Stimulated activated CD4-positive, alpha-beta T cell treated with anti-CD3 and anti-CD28 coated beads, Interleukin-1b, Interleukin-23, amount 100 ng/mL, for 24 hours (primary cell): Measurements from ENCODE around the gene BAZ2B.

Experiments
- DNase-seq, 4 experiments: peaks; one replicate each; pipeline ENCODE4 v3.0.0-alpha.2; 2020; ENCODE audit warnings: low read depth in 4 of 4, low spot score in 1 of 4

The BAZ2B gene

DNA sequence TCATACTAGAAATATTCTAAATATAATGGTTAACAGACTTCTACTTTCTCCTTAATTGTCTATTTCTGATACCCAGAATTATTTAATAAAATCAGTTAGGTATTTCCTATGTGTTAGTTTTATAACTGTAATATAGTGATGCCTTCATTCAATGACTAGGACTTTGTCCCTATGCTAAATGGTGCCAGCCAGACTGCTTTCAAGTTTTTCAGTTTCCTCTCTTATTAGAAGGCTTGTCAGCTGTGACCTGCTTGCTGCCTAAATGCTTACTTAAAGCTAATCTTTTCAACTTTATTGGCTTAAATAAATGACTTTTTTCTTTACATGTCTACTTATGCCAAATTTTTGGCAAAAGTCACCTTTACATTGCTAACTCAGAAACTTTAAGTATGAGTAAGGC is 30.7 kb downstream of the BAZ2B start:
- DNase-seq = no peak

DNA sequence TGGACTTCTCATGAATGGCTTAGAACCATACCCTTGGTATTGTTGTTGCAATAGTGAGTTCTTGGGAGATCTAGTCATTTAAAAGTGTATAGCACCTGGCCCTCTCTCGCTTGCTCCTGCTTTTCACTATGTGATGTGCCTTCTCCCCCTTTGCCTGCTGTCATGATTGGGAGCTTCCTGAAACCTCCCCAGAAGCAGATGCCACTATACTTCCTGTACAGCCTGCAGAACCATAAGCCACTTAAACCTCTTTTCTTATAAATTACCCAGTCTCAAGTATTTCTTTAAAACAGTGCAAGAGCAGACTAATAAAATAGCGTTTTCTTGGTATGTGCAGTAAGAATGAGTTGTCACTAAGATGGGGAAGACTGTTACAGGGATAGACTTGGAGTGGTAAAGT is 31.6 kb downstream of the BAZ2B start:
- DNase-seq = no peak

DNA sequence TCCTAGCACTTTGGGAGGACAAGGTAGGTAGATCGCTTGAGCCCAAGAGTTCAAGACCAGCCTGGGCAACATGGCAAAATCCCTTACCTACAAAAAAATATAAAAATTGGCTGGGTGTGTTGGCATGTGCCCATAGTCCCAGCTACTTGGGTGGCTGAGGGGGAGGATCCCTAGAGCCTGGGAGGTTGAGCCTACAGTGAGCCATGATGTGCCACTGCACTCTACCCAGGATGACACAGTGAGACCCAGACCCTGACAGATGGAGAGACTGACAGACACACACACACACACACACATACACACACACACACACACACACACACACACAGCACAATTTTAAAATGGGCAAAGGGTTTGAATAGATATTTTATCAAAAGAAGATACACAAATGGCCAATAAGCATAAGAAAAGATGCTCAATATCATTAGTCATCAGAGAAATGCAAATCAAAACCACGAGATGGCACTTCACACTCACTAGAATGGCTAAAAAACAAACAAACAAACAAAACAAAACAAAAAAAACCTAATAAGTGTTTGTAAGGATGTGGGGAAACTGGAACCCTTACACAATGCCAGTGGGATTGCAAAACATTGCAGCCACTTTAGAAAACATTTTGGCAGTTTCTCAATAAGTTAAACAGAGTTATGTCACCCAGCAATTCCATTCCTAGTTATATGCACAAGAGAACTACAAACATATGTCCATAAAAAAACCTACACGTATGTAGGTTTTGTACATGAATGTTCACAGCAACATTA is 42.3 kb downstream of the BAZ2B start:
- no peak for DNase-seq

DNA sequence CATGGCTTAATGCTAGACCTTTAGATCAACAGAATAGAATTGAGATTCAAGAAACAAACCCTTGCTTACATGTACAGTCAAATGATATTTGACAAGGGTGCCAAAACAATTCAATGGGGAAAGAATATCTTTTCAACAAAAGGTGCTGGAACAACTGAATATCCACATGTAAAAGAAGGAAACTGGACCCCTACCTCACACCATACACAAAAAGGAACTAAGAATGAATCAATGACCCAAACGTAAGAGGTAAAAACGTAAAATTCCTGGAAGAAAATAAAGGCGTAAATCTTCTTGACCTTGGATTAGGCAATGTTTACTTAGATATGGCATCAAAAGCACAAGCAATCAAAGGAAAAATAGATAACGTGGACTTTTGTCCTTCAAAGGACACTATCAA is 43.1 kb downstream of the BAZ2B start:
- no peak for DNase-seq

DNA sequence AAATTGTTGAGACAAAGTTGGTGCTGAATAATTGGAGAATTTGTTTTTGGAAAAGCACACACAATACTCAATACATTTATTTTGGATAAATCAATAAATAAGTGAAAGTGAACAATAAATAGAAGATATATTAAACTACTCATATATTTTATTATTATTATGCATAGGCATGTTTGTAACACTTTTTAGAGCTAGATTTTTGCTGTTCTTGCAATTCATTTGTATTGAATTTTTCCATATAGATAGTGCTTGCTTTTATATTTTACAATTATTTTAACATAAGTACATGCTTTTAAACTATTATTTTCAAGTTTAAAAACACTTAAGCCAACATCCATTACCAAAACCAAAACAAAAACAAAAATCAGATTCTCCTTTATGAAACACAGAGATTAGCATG is 43.9 kb downstream of the BAZ2B start:
- no peak for DNase-seq

DNA sequence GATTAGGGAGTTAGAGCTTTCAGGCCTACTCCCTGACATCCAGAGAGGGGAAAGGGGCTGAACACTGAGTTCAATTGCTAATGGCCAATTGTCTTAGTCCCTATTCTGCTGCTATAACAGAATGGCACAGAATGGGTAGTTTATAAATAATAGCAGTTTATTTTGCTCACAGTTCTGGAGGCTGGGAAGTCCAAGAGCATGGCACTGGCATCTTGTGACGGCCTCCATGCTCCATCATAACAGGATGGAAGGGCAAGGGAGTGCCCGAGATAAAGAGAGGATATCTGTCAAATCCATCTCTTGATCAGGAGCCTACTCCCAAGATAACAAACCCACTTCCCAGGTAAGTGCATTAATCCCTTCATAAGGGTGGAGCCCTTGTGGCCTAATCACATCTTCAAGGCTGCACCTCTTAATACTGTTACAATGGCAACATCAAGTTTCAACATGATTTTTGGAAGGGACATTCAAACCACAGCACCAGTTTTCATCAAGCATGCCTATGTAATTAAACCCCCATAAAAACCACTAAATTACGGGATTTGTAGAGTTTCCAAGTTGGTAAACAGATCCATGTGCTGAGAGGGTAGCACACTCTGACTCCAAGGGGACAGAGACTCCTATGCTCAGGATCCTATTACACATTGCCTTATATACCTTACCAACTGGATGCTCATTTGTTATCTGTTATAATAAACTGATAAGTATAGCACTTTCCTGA is 44.6 kb downstream of the BAZ2B start:
- no peak for DNase-seq

DNA sequence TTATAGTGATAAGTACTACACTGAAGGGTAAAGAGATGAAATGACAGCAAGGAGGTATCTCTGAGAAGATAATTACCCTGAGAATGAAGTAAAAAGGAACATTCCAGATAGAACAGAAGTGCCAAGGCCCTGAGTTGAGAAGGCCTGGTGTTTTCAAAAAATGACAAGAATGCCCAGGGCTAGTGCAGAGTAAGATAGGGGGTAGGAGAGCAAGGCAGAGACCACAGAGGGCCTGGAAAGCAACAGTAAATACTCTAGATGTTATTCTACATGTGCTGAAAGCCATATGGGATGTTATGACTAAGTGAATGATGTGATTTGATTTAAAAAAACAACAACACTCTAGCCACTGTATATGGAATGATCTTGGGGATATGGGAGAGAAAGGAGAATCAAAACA is 52.3 kb downstream of the BAZ2B start:
- no peak for DNase-seq

DNA sequence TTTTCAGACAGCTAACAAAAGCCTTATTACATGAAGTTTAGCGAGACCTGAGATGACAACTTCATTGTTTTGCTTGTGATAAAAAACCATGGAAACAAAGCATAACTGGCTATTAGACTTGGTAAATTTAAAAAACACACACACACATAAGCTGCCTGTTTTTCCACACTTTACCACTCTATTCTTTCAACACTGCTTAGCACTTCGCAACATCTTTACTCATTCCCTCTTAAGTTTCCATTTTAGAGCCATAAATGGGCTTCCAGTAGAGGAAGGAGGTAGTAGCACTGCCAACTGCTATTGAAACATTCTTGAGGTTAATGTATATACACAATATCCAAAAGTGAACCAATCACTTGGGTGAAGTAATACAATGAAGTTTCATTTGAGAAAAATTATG is 54.1 kb downstream of the BAZ2B start:
- DNase-seq = no peak

DNA sequence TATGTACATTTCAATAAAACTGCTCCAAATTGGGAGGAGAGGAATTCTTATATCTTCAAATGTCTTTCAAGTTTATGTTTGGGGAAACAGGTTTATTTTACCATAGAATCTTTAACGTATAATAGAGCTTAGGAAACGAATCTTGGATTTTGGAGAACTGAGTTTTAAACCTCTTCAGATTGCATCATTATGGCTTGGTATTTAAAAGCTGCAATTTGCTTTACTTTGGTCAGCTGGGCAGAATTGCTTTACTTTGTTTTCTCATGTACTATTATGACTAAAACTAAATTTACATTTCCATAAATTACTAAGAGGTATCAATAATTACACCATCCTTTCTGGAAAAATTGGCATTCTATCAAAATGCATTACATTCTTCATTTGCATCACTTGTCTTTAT is 54.6 kb downstream of the BAZ2B start:
- DNase-seq = no peak

DNA sequence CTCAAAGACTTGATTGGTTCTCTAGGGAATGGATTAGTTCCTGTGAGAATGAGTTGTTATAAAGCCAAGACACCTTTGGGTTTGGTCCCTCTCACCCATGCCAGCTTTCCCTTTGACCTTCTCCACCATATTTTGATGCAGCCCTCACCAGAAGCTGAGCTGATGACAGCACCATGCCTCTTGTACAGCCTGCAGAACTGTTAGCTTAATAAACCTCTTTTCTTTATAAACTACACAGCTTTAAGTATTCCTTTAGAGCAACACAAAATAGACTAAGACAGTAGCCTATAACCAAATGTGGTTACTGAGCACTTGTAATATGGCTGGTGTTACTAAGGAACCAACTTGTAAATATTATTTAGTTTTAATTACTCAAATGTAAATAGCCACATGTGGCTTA is 55.1 kb downstream of the BAZ2B start:
- no peak for DNase-seq

DNA sequence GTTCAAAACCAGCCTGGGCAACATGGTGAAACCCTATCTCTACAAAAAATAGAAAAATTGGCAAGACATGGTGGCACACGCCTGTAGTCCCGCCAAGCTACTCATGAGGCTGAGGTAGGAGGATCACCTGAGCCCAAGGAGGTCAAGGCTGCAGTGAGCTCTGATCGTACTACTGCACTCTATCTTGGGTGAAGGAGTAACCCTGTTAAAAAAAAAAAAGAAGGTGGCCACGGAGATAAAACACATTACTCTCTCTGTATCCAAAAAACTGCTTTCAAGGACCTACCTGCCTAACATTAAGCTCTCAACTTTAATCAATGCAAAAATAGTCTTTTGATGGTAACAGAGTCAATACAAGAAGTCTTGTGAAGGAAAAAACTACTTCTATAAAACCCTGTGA is 57.3 kb downstream of the BAZ2B start:
- DNase-seq = no peak

DNA sequence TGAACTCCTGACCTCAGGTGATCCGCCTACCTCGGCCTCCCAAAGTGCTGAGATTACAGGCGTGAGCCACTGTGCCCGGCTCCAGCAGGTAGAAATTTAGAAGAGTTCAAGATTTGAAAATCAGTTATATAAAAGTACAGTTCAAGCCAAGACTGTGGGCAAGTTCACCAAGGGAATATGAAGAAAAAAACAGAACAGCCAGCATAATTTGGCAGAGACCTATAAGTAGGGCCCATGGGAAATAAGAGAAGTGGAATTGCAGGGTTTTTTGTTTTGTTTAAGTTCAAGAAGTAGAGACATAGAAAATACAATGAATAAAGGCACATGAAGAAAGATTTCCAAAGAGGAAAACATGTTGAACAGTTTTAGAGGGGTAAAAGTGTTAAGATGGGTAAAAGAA is 57.9 kb downstream of the BAZ2B start:
- DNase-seq = no peak

DNA sequence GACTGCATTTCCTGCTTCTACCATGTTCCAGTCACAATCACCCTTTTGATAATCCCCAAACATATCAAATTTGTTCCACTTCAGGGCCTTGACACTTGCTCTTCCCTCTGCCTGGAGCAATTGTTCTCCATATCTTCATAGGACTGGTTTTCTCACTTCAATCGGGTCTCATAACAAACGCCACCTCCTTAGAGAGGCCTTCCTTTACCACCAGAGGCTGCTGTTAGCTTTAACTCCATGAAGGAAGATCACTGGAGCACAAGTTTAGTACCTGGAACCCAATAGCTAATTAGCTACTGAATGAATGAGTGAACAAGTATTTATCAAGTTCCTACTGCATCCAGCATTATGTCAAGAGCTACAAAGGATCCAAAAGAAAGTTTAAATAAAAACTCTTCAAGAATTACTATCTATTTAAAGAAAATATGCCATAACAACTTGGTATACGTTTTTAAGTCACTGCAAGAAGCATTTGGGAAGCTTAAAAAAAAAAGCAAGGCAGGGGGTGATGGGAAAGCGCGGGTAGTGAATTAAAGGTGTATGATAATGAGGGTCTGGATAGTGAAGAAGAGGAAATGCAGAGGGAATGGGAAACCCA is 58.8 kb downstream of the BAZ2B start:
- no peak for DNase-seq

DNA sequence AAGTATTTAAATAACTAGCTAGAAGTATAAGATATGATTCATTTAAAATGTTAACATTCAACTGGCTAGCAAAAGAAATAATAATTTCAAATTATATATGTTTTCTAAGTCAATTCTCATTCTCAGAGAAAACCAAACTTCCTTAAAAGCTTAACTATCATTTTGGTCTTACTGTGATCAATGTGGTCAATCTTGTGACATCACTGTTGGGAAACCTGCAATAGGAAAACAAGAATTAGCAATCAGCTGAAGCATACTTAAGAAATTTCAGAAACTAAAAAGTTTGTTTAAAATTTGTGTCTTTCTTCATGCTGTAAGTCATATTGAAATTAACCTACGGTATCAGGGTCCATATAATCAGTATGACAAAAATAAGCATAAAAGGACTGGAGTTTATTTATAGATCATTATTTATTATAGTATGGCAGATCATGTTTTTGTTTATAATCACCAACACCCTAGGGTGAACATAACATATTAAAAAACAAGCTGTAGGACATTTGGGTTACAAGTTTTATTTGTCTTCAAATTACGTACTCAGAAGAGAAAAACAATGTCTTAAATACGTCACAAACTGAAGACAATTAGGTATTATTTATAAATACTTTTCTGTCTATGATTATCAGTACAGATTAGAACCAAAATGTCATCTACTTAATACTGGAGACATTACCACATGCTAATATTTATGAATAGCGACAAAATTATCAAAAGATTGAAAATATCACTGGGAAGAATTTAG is 60.5 kb downstream of the BAZ2B start:
- DNase-seq = no peak

DNA sequence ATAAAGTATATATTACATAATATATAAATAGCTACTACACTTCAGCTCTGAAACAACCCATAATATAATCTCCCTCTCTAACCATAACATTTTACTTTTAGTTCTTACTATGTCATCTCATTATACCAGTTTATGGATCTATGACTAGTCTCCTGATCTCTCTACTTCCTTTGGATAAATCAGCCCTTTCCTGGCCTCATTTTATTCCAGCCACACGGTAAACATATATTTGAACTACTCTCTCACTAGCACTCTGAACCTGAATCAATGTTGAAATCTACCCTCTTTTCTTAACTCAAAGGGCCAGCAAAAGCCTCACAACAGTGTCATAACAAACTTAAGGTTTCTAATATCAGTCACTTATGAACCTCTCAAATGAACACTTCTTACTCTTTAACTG is 62.6 kb downstream of the BAZ2B start:
- no peak for DNase-seq

DNA sequence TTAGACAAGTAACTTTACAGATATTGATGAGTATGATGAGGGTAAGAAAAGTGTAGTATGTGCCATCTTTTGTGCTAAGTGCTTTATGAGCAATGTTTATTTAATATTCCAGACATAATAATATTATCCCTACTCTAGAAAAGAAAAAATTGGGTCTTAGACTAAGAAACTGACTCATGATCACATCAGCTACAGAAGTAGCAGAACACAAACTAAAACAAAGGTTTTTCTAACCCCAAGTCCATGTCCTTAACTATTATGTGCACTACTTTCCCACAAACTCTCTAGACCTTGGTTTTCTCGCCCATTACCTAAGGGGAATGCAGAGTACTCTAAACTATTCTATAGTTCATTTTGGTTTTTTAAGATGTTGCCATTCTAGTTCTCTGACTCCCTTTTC is 64.5 kb downstream of the BAZ2B start:
- DNase-seq = no peak

DNA sequence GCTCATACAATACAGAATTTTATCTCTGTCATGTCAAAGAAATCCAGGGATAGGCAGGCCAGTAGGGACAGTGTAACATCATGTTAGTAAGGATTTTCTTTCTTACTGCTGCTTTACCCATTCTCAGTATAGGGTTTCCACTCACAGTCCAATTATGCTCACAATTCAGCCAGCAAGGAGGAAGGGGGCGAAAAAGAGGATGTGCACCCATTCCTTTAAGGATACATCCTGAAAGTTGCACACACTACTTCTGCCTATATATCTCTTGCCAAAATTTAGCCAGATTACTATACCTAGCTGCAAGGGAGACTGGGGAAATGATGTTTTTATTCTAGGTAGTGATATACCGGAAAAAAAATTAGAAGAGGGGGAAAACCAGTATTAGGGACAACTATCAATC is 66.1 kb downstream of the BAZ2B start:
- DNase-seq = no peak

DNA sequence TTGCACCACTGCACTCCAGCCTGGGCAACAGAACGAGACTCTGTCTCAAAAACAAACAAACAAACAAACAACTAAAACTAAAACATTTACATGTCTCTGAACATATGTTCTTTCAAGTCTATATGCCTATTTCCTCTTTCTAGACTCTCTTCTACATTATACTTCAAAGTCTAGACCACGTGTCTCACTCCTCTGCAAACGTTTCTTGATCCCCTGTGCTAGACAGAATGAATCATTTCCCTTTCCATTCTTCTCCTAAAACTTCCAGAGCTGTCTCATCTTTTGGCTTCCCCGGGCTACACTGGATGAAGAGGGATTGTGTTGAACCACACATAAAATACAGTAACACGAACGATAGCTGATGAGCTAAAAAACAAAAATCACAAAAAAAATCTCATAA is 67.1 kb downstream of the BAZ2B start:
- DNase-seq = no peak

DNA sequence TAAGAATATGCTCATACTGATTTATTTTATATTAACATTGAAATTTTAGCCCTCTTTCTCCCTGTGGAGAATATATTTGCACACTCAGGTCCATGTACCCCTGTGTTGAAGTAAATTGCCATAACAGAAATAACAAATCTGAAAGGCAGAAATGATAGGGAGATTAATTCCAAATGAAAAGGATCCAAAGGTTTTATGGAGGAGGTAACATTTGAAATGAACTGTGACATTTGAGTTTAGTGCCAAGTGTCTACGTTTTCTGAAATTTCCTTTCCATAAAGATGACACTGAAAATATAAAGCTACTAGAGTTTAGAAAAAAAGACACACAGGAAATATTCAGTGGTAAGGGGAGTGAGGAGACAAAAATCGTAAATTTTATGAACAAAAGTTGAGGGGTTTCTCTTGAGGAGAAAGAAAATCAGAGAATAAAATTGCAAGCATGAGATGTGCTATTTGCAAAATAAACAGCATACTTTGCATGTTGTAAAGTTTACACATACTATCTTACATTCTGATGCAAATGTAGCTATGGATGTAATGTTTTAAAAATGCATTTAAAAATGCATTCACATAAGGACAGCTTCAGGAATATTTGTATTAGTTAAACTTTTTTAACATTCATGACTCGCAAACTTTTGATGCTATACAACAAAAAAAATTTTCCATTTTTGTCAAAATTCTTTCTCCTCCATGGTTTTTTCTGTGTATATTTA is 69.5 kb downstream of the BAZ2B start:
- DNase-seq = no peak

DNA sequence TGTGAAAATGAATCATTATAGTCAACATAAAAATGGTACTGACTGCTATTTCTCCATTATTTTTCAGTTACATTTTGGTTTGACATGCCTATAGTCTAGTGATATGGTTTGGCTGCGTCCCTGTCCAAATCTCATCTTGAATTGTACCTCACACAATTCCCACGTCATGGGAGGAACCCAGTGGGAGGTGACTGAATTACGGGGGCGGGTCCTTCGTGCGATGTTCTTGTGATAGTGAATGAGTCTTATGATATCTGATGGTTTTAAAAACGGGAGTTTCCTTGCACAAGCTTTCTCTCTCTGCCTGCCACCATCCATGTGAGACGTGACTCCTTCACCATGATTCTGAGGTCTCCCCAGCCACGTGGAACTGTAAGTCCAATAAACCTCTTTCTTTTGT is 70.3 kb downstream of the BAZ2B start:
- DNase-seq = no peak

DNA sequence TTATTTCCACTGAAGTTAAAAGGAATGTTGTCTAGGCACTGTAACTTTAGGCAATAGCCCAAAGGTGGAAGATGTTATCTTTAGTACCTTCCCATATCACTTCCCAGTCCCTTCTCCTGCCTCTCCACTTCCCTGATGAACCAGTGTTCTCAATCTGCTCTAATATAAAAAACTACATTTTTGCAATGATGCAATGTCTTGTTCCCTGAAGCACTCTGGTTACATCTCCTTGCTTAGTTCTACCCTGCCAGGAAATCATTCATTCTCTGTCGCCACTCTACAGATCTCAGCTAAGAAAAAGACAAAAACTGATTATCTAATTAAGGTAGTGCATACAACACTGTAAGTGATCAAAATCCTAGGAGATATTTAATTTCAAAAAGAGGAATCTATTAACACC is 71.3 kb downstream of the BAZ2B start:
- DNase-seq = no peak
